ENCODE data around the gene CMTM5.
"Not testable (repeated sequence)": the region's sequence is repeated elsewhere in the genome, so short reads cannot be mapped to it uniquely, and the experiment has no call there.

DNA sequence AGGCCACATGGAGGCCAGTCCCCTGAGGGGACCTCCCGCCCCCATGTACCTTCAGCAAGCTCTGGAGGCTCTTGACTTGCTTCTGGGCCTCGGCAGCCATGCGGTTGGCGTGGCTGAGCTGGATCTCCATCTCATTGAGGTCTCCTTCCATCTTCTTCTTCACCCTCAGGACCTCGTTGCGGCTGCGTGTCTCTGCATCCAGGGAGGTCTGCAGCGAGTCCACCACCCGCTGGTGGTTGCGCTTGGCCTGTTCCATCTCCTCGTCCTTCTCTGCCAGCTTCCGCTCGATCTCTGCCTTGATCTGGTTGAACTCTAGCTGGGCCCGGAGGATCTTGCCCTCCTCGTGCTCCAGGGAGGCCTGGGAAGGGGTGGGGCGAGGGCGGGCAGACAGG lies 9.4 kb downstream of the CMTM5 start:
- TF ChIP-seq, protein P1, sequence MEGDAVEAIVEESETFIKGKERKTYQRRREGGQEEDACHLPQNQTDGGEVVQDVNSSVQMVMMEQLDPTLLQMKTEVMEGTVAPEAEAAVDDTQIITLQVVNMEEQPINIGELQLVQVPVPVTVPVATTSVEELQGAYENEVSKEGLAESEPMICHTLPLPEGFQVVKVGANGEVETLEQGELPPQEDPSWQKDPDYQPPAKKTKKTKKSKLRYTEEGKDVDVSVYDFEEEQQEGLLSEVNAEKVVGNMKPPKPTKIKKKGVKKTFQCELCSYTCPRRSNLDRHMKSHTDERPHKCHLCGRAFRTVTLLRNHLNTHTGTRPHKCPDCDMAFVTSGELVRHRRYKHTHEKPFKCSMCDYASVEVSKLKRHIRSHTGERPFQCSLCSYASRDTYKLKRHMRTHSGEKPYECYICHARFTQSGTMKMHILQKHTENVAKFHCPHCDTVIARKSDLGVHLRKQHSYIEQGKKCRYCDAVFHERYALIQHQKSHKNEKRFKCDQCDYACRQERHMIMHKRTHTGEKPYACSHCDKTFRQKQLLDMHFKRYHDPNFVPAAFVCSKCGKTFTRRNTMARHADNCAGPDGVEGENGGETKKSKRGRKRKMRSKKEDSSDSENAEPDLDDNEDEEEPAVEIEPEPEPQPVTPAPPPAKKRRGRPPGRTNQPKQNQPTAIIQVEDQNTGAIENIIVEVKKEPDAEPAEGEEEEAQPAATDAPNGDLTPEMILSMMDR (IDR thresholded peaks at IDR 0.05; ENCODE audit: extremely low read depth in 1 of 2, insufficient read depth in 1 of 2, low read depth in 1 of 2, low read length in 2 of 2) = not testable (repeated sequence)
- not testable (repeated sequence) for TF ChIP-seq POLR2A (IDR thresholded peaks at IDR 0.05; ENCODE audit: low read depth, low read length); EZH2 (IDR thresholded peaks at IDR 0.05; ENCODE audit: borderline replicate concordance, low read depth, low read length, severe bottlenecking); JUN (IDR thresholded peaks at IDR 0.05; ENCODE audit: borderline replicate concordance, insufficient read depth, insufficient read length, low read depth); POLR2AphosphoS5 (IDR thresholded peaks at IDR 0.05; ENCODE audit: insufficient read depth, low read depth, low read length); FOS (IDR thresholded peaks at IDR 0.05; ENCODE audit: borderline replicate concordance, insufficient read depth, low read length)
